ENCODE results near the gene DYNC1I2.

DNA sequence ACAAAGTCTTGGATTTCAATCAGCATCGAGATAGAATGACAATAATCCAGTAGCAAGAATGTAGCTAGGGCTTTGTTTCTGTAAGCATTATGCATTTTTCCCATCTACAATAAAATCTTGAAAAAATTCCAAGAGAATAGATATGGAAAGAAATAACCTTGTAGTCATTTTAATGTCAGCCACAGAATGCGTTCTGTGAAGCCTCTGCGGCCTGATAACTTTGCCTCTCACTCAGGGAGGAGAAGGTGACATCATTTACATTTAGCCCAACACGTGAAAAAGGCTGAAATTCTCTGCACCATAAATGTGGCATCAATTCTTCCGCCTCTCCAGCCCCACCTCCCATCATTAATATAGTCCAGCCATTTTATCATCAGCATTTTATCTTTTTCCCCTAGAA is 19.1 kb upstream of the DYNC1I2 start:
- TF ChIP-seq, protein P1, sequence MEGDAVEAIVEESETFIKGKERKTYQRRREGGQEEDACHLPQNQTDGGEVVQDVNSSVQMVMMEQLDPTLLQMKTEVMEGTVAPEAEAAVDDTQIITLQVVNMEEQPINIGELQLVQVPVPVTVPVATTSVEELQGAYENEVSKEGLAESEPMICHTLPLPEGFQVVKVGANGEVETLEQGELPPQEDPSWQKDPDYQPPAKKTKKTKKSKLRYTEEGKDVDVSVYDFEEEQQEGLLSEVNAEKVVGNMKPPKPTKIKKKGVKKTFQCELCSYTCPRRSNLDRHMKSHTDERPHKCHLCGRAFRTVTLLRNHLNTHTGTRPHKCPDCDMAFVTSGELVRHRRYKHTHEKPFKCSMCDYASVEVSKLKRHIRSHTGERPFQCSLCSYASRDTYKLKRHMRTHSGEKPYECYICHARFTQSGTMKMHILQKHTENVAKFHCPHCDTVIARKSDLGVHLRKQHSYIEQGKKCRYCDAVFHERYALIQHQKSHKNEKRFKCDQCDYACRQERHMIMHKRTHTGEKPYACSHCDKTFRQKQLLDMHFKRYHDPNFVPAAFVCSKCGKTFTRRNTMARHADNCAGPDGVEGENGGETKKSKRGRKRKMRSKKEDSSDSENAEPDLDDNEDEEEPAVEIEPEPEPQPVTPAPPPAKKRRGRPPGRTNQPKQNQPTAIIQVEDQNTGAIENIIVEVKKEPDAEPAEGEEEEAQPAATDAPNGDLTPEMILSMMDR (conservative IDR thresholded peaks at IDR 0.05) = no peak
- TF ChIP-seq ZFX (IDR thresholded peaks at IDR 0.05) = no peak

Measured in C4-2B (cell line).